GM18511 (cell line): ENCODE data around the gene PCDHGA7.
"Not testable (repeated sequence)": the region's sequence is repeated elsewhere in the genome, so short reads cannot be mapped to it uniquely, and the experiment has no call there.

Experiments used
- ATAC-seq: cut with Tn5 transposase; IDR thresholded peaks from one replicate; pipeline ENCODE4 v1.9.1; 2021; ENCODE audit warnings: mild to moderate bottlenecking, moderate library complexity; ENCODE audit not compliant: unreplicated experiment

PCDHGA7 gene

DNA sequence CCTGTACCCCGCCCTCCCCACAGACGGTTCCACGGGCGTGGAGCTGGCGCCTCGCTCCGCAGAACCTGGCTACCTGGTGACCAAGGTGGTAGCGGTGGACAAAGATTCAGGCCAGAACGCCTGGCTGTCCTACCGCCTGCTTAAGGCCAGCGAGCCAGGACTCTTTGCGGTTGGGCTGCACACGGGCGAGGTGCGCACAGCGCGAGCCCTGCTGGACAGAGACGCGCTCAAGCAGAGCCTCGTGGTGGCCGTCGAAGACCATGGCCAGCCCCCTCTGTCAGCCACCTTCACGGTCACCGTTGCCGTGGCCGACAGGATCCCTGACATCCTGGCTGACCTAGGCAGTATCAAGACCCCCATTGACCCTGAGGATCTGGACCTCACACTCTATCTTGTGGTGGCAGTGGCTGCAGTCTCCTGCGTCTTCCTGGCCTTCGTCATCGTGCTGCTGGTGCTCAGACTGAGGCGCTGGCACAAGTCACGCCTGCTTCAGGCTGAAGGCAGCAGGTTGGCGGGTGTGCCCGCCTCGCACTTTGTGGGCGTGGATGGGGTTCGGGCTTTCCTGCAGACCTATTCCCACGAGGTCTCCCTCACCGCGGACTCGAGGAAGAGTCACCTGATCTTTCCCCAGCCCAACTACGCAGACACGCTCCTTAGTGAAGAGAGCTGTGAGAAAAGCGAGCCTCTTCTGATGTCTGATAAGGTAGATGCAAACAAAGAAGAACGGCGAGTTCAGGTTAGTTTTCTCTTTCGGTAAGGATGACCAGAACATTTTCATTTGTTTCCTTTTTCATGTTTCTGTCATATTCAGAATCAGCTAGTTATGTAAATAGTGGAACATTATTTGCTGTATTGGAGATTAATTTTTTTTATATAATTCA lies 16.3 kb upstream of the PCDHGA7 start:
- ATAC-seq: no peak

DNA sequence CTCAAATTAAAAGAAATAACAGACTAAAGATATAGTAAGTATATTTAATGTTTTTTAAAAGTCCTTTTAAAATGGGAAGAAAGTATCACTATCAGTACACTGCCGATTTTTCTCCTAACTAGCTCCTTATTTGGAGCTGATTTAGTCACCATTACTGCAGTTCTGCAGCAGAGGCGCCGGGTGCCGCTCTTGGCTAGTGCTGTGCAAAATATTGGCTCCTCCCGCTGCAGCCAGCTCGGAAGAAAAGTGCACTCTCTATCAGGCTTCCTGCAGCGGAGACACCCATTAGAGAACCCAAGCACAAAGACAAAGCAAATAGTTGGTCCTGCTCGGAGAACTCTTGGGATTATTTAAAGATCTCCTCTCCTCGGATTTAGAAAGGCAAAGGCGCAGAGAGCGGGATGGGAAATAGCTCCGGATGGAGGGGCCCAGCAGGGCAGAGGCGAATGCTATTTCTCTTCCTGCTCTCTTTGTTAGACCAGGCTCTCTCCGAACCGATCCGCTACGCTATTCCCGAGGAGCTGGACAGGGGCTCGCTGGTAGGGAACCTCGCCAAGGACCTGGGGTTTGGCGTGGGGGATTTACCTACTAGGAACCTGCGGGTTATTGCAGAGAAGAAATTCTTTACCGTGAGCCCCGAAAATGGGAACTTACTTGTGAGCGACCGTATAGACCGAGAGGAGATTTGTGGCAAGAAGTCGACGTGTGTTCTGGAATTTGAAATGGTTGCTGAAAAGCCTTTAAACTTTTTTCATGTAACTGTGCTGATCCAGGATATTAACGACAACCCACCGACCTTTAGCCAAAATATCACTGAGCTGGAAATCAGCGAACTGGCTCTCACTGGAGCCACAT lies 12.3 kb upstream of the PCDHGA7 start, which contains the start of gene PCDHGB3:
Gene PCDHGB3, plus strand, starts transcription at position 249 of the 855 bp plus-strand sequence. Its CDS starts 153 bp downstream, at position 402.
- no peak for ATAC-seq

DNA sequence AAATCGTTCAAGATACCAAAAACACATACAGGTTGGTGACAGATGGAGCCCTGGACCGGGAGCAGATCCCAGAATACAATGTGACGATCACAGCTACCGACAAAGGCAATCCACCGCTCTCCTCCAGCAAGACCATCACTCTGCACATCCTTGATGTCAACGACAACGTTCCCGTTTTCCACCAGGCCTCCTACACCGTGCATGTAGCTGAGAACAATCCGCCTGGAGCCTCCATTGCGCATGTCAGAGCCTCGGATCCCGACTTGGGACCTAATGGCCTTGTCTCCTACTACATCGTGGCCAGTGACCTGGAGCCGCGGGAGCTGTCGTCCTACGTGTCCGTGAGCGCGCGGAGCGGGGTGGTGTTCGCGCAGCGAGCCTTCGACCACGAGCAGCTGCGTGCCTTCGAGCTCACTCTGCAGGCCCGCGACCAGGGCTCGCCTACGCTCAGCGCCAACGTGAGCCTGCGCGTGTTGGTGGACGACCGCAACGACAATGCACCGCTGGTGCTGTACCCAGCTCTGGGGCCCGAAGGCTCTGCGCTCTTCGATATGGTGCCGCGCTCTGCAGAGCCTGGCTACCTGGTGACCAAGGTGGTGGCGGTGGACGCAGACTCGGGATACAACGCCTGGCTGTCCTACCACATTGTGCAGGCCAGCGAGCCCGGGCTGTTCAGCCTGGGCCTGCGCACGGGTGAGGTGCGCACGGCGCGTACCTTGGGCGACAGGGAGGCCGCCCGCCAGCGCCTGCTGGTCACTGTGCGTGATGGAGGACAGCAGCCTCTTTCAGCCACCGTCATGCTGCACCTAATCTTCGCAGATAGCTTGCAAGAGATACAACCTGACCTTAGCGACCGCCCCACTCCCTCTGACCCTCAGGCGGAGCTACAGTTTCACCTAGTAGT lies 10.7 kb upstream of the PCDHGA7 start:
- ATAC-seq: no peak

DNA sequence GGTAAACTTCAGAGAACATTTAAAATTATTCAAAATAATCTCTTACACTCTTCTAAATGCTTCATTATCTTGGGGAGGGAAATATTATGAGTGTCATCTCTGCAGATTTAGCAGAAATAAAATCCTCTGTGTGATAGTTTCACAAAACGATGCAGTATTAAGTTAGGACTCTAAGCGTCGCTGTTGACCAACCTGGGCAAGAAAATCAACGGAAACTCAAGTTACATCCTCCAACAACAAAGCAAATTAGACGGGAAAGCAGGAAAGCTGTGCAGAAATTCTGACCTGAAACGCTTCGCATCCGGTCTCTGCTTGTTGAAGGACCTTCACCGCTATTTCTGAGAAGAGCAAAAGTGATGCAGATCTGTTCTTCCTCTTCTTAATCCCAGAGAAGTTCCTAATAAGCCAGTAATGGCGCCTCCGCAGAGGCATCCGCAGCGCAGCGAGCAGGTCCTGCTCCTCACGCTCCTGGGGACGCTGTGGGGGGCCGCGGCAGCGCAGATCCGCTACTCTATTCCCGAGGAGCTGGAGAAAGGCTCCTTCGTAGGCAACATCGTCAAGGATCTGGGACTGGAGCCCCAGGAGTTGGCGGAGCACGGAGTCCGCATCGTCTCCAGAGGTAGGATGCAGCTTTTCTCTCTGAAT lies 8.7 kb upstream of the PCDHGA7 start, which contains the start of gene PCDHGA6:
Gene PCDHGA6, plus strand, starts transcription at position 219 of the 645 bp plus-strand sequence. Its CDS starts 193 bp downstream, at position 412.
- no peak for ATAC-seq

DNA sequence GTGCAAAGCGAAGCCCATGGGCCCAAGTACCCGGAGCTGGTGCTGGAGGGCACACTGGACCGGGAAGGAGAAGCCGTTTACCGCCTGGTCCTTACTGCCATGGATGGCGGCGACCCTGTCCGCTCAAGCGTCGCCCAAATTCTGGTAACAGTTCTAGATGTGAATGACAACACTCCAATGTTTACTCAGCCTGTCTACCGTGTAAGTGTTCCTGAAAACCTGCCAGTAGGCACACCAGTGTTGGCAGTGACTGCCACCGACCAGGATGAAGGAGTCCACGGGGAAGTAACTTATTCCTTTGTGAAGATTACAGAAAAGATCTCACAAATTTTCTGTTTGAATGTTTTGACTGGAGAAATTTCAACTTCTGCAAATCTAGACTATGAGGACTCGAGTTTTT lies 7.9 kb upstream of the PCDHGA7 start:
- no peak for ATAC-seq

DNA sequence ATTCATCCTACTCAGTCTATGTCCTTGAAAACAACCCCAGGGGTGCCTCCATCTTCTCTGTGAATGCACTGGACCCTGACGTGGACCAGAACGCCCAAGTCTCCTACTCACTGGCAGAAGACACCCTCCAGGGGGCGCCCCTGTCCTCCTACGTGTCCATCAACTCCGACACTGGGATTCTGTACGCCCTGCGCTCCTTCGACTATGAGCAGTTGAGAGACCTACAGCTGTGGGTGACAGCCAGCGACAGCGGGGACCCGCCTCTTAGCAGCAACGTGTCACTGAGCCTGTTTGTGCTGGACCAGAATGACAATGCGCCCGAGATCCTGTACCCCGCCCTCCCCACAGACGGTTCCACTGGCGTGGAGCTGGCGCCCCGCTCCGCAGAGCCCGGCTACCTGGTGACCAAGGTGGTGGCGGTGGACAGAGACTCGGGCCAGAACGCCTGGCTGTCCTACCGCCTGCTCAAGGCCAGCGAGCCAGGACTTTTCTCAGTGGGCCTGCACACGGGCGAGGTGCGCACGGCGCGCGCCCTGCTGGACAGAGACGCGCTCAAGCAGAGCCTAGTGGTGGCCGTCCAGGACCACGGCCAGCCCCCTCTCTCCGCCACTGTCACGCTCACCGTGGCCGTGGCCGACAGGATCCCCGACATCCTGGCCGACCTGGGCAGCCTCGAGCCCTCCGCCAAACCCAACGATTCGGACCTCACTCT lies 6.9 kb upstream of the PCDHGA7 start:
- not testable (repeated sequence) for ATAC-seq

DNA sequence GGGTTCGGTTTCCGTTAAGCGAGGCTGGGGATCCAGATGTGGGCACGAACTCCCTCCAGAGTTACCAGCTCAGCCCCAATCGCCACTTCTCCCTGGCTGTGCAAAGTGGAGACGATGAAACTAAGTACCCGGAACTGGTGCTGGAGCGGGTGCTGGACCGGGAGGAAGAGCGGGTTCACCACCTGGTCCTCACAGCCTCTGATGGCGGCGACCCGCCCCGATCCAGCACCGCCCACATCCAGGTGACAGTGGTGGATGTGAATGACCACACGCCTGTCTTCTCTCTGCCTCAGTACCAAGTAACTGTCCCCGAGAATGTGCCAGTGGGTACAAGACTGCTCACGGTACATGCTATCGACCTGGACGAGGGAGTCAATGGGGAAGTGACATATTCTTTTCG lies 803 bp downstream of the PCDHGA7 start:
- no peak for ATAC-seq

DNA sequence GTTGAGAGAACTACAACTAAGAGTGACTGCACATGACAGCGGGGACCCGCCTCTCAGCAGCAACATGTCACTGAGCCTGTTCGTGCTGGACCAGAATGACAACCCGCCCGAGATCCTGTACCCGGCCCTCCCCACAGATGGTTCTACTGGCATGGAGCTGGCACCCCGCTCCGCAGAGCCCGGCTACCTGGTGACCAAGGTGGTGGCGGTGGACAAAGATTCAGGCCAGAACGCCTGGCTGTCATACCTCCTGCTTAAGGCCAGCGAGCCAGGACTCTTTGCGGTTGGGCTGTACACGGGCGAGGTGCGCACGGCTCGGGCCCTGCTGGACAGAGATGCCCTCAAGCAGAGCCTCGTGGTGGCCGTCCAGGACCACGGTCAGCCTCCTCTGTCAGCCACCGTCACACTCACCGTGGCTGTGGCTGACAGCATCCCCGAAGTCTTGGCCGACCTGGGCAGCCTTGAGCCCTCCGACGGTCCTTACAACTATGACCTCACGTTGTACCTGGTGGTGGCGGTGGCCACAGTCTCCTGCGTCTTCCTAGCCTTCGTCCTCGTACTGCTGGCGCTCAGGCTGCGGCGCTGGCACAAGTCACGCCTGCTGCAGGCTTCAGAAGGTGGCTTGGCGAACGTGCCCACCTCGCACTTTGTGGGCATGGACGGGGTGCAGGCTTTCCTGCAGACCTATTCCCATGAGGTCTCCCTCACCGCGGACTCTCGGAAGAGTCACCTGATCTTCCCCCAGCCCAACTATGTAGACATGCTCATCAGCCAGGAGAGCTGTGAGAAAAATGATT lies 2.1 kb downstream of the PCDHGA7 start:
- ATAC-seq: no peak

DNA sequence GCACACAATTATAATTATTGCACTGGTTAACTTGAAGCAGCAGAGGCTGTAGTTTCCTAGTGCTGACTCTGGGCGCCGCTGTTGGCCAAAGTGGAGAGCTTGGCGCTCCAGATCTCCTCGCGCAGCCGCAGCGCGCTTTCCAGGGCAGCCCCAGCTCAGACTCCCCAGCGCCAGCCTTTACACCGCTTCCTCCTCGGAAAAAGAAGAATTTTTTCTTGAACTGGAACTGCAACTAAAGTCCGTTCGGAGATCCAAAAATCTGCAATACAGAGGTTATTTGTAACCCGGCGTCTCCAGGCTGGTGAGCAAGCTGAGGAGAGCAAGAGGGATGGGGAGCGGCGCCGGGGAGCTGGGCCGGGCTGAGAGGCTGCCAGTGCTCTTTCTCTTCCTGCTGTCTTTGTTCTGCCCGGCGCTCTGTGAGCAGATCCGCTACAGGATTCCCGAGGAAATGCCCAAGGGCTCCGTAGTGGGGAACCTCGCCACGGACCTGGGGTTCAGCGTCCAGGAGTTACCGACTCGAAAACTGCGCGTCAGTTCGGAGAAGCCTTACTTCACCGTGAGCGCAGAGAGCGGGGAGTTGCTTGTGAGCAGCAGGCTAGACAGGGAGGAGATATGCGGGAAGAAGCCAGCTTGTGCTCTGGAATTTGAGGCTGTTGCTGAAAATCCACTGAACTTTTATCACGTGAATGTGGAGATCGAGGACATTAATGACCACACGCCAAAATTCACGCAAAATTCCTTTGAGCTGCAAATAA lies 5.2 kb downstream of the PCDHGA7 start, which contains the start of gene PCDHGB4:
Gene PCDHGB4, plus strand, starts transcription at position 142 of the 755 bp plus-strand sequence. Its CDS starts 187 bp downstream, at position 329.
- ATAC-seq: peak; percentile 97

DNA sequence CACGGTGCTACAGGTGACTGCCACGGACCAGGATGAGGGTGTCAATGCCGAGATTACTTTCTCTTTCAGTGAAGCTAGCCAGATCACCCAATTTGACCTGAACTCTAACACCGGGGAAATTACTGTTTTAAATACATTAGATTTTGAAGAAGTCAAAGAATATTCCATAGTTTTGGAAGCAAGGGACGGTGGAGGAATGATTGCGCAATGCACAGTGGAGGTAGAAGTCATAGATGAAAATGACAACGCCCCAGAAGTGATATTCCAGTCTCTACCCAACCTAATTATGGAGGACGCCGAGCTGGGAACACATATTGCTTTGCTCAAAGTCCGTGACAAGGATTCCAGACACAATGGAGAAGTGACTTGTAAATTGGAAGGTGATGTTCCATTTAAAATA lies 6.1 kb downstream of the PCDHGA7 start:
- no peak for ATAC-seq

DNA sequence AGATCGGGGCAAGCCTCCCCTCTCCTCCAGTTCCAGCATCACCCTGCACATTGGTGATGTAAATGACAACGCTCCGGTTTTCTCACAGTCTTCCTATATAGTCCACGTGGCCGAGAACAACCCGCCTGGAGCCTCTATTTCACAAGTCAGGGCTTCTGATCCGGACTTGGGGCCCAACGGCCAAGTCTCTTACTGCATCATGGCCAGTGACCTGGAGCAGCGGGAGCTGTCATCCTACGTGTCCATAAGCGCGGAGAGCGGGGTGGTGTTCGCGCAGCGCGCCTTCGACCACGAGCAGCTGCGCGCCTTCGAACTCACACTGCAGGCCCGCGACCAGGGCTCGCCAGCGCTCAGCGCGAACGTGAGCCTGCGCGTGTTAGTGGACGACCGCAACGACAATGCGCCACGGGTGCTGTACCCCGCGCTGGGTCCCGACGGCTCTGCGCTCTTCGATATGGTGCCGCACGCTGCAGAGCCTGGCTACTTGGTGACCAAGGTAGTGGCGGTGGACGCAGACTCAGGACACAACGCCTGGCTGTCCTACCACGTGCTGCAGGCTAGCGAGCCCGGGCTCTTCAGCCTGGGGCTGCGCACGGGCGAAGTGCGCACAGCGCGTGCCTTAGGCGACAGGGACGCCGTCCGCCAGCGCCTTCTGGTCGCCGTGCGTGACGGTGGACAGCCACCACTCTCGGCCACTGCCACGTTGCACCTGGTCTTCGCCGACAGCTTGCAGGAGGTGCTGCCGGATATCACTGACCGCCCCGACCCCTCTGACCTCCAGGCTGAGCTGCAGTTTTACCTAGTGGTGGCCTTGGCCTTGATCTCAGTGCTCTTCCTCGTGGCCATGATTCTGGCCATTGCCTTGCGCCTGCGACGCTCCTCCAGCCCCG lies 6.9 kb downstream of the PCDHGA7 start:
- no peak for ATAC-seq

DNA sequence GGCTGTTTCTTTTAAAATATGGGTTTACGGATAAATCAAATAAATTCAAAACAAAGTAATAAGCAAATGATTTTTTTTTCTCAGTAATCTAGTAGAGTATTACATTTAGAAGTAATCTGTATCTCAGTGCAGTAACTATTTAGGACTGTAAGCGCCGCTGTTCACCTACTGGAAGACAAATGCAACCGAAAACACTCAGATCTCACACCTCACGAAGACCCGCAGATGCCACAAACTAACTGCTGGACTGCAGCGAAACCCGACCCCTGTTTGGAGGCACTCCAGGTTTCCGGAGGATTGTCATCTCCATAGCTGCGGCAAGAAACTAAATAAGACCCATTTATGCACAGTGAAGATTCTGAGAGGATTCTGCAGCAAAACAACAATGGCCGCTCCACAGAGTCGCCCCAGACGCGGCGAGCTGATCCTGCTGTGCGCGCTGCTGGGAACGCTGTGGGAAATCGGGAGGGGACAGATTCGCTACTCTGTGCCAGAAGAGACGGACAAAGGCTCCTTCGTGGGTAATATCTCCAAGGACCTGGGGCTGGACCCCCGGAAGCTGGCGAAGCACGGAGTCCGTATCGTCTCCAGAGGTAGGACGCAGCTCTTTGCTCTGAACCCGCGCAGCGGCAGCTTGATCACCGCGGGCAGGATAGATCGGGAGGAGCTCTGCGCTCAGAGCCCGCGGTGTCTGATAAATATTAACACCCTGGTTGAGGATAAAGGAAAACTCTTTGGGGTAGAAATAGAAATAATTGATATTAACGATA lies 10.1 kb downstream of the PCDHGA7 start, which contains the start of gene PCDHGA8:
Gene PCDHGA8, plus strand, starts transcription at position 205 of the 770 bp plus-strand sequence. Its CDS starts 181 bp downstream, at position 386.
- no peak for ATAC-seq

DNA sequence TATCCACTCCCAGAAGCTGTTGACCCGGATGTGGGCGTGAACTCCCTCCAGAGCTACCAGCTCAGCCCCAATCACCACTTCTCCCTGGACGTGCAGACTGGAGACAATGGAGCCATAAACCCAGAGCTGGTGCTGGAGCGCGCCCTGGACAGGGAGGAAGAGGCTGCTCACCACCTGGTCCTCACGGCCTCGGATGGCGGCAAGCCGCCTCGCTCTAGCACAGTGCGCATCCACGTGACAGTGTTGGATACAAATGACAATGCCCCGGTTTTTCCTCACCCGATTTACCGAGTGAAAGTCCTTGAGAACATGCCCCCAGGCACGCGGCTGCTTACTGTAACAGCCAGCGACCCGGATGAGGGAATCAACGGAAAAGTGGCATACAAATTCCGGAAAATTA lies 10.7 kb downstream of the PCDHGA7 start:
- no peak for ATAC-seq

DNA sequence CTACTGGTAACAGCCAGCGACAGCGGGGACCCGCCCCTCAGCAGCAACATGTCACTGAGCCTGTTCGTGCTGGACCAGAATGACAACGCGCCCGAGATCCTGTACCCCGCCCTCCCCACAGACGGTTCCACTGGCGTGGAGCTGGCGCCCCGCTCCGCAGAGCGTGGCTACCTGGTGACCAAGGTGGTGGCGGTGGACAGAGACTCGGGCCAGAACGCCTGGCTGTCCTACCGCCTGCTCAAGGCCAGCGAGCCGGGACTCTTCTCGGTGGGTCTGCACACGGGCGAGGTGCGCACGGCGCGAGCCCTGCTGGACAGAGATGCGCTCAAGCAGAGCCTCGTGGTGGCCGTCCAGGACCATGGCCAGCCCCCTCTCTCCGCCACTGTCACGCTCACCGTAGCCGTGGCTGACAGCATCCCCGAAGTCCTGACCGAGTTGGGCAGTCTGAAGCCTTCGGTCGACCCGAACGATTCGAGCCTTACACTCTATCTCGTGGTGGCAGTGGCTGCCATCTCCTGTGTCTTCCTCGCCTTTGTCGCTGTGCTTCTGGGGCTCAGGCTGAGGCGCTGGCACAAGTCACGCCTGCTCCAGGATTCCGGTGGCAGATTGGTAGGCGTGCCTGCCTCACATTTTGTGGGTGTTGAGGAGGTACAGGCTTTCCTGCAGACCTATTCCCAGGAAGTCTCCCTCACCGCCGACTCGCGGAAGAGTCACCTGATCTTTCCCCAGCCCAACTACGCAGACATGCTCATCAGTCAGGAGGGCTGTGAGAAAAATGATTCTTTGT lies 12.1 kb downstream of the PCDHGA7 start:
- ATAC-seq: not testable (repeated sequence)
